Tibial nerve (tissue), 4 donors: ENCODE data around the gene RPP38.

ENCODE experiments used
- EP300 ChIP-seq, 2 donors: sonication (generic); formaldehyde crosslinking; IDR thresholded peaks; one replicate each; pipeline ENCODE4 v1.6.1; 2017; ENCODE audit warnings: antibody characterized with exemption in 2 of 2, mild to moderate bottlenecking in 1 of 2
- POLR2A ChIP-seq, 2 donors: fragments of 450-650 bp; IDR thresholded peaks; one replicate each; pipeline ENCODE4 v1.6.1; 2017; ENCODE audit warnings: antibody characterized with exemption in 2 of 2, mild to moderate bottlenecking in 2 of 2, moderate library complexity in 2 of 2
- TF ChIP-seq, protein P1 (sequence below), 5 experiments: fragments of 200-600 bp in 3 of 5; fragments of 450-650 bp in 2 of 5; sonication (generic) in 3 of 5; IDR thresholded peaks; one replicate each; pipeline ENCODE4 v1.5.1; 2016 to 2019; ENCODE audit warnings: antibody characterized with exemption in 5 of 5, mild to moderate bottlenecking in 3 of 5, moderate library complexity in 2 of 5

GRCh38 chr10:15137636-15138035, 40.5 kb downstream of the RPP38 start:
- TF ChIP-seq, protein P1, sequence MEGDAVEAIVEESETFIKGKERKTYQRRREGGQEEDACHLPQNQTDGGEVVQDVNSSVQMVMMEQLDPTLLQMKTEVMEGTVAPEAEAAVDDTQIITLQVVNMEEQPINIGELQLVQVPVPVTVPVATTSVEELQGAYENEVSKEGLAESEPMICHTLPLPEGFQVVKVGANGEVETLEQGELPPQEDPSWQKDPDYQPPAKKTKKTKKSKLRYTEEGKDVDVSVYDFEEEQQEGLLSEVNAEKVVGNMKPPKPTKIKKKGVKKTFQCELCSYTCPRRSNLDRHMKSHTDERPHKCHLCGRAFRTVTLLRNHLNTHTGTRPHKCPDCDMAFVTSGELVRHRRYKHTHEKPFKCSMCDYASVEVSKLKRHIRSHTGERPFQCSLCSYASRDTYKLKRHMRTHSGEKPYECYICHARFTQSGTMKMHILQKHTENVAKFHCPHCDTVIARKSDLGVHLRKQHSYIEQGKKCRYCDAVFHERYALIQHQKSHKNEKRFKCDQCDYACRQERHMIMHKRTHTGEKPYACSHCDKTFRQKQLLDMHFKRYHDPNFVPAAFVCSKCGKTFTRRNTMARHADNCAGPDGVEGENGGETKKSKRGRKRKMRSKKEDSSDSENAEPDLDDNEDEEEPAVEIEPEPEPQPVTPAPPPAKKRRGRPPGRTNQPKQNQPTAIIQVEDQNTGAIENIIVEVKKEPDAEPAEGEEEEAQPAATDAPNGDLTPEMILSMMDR (IDR thresholded peaks at IDR 0.05): no peak
- TF ChIP-seq POLR2A (IDR thresholded peaks at IDR 0.05) (no peak), EP300 (IDR thresholded peaks at IDR 0.05) (no peak)
